HG03571 (cell line): ENCODE measurements around the gene CHRNE.

ENCODE experiments used
- ATAC-seq: cut with Tn5 transposase; IDR thresholded peaks from one replicate; pipeline ENCODE4 v1.9.1; 2021; ENCODE audit not compliant: unreplicated experiment

Gene CHRNE

GRCh38 chr17:4903051-4903818 lies at the start of gene CHRNE:
TSS of gene CHRNE (minus strand) at chr17:4903098. CDS start at chr17:4903063, 35 bp downstream.
- ATAC-seq, result no peak

DNA sequence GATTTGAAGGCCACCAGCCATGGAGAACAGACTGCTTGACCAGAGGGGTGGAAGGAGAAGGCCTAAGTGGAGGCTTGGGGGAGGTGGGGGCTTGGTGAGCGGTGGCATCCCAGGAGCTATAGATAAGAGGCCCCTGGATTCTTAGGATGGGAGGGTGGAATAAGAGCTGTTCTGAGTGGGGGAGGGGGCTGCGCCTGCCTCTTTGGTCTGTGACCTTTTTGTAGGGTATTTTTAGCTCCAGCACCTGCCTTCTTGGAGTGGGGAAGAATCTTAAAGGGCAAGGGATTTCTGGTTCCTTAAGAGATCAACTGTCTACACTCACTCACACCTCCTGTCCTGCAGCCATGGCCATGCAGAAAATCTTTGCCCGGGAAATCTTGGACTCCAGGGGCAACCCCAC lies 48.6 kb upstream of the CHRNE start:
- ATAC-seq, result no peak

DNA sequence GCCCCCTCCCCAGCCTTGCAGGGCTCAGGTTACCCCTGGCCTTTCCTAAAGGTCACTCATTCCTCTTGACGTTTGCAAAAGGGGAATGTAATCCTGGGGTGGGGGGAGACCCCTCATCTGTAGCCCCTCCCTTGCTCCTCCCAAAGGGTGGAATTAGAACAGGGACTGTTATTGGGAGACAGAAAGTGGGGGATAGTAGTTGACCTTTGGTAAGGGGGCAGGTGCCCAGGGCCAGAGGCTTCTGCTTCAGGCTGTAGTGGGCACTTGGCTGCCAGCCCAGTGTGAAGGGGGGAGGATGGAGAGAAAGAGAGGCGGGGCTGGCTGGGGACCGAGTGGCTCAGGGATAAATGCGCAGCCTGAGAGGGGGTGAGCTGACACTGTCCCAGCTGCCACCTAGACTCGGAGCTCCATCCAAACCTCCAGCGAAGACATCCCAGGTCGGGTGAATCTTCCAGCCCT lies 47.9 kb upstream of the CHRNE start, which contains the start of gene ENO3:
Gene ENO3 (plus strand): TSS at position 374 of the 459 bp plus-strand sequence. CDS start 711 bp downstream, outside the sequence.
- ATAC-seq, result no peak

DNA sequence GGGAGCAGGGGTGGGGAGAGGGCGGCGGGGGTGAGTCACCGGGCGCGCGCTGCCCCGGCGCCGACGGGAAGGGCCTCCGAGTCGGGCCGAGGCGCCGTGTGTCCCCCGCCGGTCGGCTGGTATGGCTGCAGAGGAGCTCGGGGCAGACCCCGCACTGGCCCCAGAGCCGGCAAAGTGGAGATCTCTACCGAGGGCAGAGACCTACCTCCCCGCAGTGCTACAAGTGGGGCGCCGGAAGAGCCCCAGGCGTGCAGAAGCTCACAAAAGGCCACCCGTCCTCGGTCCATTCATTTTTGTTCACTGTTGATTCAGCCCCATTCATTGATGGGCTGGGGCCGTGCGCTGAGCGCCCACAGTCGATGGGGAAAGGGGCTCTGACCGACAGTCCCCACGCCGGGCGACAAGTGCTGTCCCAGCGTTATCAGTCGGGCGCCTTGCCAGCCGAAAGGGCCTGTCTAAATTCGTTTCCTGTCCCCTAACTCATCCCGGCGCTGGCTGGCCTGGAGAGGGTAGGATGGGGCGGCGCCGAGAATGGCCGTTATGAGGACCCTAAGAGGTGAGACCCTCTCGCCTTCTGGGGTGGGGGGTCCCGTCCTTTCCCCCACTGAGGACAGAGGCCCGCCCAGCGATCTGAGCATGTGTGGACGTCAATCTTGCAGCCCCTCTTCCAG lies 47.3 kb upstream of the CHRNE start:
- ATAC-seq, result no peak

DNA sequence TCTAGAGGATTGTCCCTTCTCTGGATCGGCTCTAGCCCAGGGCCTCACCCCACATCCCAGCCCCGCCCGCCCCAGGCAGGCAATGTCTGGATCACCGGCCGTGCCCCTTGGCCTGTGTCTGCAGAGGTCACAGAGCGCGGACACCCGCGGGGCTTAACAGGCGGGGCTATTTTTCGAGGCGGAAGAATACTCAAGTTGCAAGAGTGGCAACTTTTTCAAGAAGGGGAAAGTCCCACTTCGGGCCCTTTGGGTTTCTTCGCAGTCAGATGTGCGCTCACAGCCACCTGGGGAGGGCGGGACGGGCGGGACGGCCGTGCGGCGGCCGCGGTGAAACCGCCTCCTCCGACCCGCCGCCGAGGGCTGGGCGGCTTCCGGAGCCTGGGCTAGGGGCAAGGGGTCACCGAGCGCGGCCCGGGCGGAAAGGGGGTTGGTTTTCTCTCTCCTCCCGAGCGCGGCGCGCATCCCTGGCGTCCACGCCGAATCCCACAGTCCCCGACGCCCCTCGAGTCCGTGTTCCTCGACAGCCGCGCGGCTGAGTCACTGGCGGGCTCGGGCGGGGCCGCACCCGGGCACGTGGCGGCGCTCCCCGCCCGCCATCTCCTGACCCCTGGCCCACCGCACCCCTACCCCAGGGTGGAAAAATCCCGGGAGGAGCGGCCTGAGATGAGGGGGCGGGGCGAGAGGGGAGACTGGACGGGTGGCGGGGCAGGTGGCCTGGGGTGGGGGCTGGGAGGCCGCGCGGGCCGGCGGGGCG lies 46.6 kb upstream of the CHRNE start:
- ATAC-seq, result no peak

DNA sequence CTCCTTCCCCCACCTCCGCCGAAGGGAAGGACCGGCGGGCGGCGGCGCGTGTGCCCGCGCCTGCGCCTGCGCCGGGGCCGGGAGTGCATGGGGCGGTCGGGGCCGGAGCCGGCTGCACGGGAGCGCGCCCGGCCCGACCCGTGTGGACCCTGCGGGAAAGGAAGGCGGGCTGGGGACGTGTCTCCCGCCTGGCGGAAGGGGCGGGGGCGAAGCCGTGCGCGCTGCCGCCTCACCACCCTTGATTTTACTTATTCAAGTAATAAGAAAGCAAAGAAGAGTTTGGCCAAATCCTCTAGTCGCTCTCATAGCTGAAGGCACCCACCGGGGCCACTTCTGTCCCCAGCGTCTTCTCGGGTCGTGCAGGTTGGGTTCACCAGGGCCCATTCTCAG lies 46.0 kb upstream of the CHRNE start:
- no peak for ATAC-seq

- no peak for ATAC-seq
Observed at GRCh38 chr17:4948166-4948930, 45.5 kb upstream of the CHRNE start, which contains the start of gene PFN1. TSS of gene PFN1 (minus strand) at chr17:4948530. CDS start at chr17:4948394, 136 bp downstream.

- ATAC-seq, result no peak
Observed at GRCh38 chr17:4947411-4948165, 44.7 kb upstream of the CHRNE start.

DNA sequence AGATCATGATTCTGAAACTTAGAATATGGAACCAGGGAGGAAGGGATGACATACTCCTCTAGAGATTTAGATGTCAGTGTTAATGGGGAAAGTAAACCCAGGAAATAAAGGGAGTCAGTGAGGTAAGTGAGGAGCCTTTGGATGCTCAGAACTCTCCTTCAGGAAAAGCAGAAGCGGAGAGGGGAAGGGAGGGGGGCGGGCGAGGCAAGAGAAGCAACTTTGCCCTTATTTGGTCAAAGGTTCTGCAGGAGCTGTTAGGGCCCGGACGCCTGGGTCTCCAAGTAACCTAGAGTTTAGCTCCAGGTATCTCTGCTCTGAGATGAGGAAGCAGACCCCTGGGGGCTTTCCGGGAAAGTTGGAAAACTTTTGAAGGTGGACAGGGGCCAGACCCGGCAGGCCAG lies 44.1 kb upstream of the CHRNE start:
- no peak for ATAC-seq

DNA sequence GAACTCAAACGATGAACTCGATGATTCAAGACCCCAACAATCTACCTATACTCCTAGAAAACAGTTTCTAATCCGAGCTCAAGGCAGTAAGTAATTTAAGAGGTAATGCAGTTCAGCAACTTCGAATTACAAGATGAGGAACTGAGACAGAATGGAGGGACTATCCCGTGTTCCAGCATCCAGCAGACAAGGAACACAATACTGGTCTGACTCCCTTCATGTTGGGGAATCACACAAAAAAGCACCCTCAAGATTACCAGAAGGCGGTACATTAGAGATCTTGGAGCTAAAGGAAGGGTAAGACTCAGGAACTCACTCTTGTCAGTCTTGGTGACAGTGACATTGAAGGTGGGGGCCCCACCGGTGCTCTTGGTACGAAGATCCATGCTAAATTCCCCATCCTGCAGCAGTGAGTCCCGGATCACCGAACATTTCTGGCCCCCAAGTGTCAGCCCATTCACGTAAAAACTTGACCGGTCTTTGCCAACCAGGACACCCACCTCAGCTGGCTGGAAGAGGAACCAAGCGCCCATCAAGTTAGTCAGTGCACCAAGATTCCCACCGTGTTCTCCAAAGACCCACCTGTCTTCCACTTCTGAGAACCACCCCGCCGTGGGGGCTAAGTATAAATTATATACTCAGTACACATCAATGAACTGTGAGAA lies 43.5 kb upstream of the CHRNE start:
- no peak for ATAC-seq

GRCh38 chr17:4945944-4946280 lies 43.0 kb upstream of the CHRNE start:
- ATAC-seq, result no peak

GRCh38 chr17:4945176-4945943 lies 42.5 kb upstream of the CHRNE start:
- ATAC-seq, result no peak

GRCh38 chr17:4944554-4945175 lies 41.8 kb upstream of the CHRNE start:
- ATAC-seq, result no peak

- no peak for ATAC-seq
Observed at GRCh38 chr17:4944163-4944553, 41.3 kb upstream of the CHRNE start.

DNA sequence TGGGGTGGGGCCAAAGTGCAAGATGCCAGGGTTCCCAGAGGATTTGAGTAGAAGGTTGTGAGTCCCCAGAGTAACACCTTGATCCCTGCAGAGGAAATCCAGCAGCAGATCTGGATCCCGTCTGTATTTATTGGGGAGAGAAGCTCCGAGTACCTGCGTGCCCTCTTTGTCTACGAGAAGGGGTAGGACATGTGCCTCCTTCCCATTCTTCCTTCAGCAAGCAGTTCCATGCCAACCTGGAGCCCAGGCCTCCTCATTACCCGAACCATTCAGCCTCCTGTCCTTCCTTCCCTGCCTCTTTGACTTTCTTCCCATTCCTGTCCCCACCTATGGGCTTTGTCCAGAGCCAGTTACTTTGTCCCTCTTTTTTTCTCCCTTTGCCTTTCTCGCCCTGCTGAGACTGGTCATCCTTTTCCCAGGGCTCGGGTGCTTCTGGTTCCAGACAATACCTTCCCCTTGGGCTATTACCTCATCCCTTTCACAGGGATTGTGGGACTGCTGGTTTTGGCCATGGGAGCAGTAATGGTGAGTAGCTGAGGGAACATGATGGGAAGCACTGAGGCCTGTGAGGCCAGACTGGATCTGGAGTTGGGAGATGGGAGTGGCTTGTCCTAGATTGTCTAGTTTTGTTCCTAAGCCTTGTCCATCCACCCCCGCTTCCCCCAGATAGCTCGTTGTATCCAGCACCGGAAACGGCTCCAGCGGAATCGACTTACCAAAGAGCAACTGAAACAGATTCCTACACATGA lies 40.0 kb upstream of the CHRNE start:
- no peak for ATAC-seq

DNA sequence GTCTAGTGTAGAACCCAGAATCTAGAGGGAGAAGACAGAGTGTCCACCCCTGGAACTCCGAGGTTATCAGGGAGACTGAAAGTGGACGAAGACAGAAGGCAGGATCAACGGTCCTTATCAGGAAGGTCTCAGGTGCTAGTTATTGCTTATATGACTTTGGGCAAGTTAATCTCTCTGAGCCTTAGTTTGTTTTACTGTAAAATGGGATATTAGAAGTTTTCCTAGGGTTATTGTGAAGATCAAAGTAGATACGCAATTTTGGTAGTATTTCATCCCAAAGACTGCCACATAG lies 38.4 kb upstream of the CHRNE start:
- ATAC-seq, result no peak

- ATAC-seq, result no peak
Observed at GRCh38 chr17:4940555-4941318, 37.8 kb upstream of the CHRNE start.
